Measurements from ENCODE around the gene HCK.

DNA sequence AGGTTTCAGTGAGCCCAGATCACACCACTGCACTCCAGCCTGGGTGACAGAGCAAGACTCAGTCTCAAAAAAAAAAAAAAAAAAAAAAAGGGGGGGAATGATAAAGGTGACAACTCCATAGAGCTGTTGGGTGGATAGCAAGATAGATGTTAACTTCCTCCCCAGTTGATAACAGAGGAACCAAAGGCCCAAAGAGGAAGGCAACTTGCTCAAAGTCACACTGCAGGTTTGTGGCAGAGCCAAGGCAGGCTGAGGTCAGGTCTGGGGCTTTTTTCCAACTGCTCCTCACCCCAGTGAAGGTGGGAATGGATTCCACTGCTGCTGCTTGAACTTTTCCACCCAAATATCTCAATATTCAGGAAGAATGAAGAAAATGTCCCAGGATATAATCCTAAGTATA is 26.7 kb downstream of the HCK start:
- no peak for TF ChIP-seq EZH2 (IDR thresholded peaks at IDR 0.05; ENCODE audit: borderline replicate concordance, low read depth, low read length, severe bottlenecking)
- TF ChIP-seq, protein P1, sequence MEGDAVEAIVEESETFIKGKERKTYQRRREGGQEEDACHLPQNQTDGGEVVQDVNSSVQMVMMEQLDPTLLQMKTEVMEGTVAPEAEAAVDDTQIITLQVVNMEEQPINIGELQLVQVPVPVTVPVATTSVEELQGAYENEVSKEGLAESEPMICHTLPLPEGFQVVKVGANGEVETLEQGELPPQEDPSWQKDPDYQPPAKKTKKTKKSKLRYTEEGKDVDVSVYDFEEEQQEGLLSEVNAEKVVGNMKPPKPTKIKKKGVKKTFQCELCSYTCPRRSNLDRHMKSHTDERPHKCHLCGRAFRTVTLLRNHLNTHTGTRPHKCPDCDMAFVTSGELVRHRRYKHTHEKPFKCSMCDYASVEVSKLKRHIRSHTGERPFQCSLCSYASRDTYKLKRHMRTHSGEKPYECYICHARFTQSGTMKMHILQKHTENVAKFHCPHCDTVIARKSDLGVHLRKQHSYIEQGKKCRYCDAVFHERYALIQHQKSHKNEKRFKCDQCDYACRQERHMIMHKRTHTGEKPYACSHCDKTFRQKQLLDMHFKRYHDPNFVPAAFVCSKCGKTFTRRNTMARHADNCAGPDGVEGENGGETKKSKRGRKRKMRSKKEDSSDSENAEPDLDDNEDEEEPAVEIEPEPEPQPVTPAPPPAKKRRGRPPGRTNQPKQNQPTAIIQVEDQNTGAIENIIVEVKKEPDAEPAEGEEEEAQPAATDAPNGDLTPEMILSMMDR (IDR thresholded peaks at IDR 0.05; ENCODE audit: borderline replicate concordance, extremely low read depth, low read length, poor library complexity, severe bottlenecking): no peak
